Vagina (tissue), 2 donors: ENCODE results near the gene TK2.

Source experiments
- CTCF ChIP-seq, 3 experiments: fragments of 450-650 bp in 2 of 3; fragments of 200-600 bp in 1 of 3; sonication (generic) in 1 of 3; IDR thresholded peaks; one replicate each; pipeline ENCODE4 v1.5.1; 2017 to 2019; ENCODE audit warnings: antibody characterized with exemption in 3 of 3, mild to moderate bottlenecking in 2 of 3, moderate library complexity in 2 of 3
- POLR2A ChIP-seq, 2 donors: fragments of 450-650 bp; IDR thresholded peaks; one replicate each; pipeline ENCODE4 v1.6.1; 2017; ENCODE audit warnings: antibody characterized with exemption in 2 of 2, mild to moderate bottlenecking in 2 of 2, moderate library complexity in 2 of 2
- POLR2AphosphoS5 ChIP-seq, 2 donors: sonication (generic); formaldehyde crosslinking; IDR thresholded peaks; one replicate each; pipeline ENCODE4 v1.9.0; 2017; ENCODE audit warnings: antibody characterized with exemption in 2 of 2, mild to moderate bottlenecking in 2 of 2, low read depth in 1 of 2; ENCODE audit not compliant: insufficient read depth in 1 of 2

DNA sequence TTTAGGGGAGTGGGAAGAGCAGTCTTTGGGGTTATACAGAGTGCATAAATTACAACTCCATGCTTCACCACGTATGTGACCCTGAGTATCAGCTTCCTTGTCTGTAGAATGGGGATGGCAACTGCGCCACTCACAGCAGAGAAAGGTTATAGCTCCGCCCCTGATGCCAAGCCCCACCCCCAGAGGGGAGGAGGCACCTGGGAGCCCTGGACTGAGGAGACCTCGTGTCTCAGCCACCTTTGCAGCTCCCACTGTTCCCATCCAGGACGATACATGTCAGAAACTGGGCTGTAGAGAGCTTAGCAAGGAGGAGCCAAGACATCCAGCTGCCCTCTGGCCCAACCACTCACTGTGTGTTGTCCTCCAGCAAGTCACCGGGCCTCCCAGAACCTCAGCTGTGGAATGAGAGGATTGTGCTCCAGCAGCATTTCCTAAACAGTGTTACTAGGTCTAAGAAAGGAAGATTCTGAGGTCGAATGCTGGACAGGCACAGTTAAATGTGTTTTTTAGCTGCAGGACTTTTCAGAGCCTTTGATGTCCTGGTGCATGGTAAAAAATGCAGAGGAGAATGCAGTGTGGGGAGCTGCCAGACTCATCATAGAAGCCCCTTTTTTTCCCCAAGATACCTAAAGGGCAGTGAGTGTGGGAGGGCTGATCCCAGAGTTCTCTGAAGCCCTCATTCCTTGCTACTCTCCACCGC, 73.4 kb downstream of the TK2 start:
- TF ChIP-seq POLR2A (IDR thresholded peaks at IDR 0.05) (no peak), CTCF (IDR thresholded peaks at IDR 0.05) (no peak), POLR2AphosphoS5 (IDR thresholded peaks at IDR 0.05; ENCODE audit: insufficient read depth in 1 of 2, low read depth in 1 of 2) (no peak)
